Occipital lobe (tissue), 2 donors: ENCODE results near the gene PAEP. TPM values are rescaled to one million over a fixed set of nuclear protein-coding genes. Genes with fewer than 3 reads are reported as not detected.

Experiments
- DNase-seq: peaks from one replicate; lab custom pipeline; 2025; lab: John Stamatoyannopoulos, UW
- total RNA-seq: library from RNA; depleted of rRNA; stranded (reverse); fragments of >200 nt; gene quantifications from one replicate; pipeline ENCODE4 v1.2.3, GENCODE V29; 2014

Gene PAEP
- total RNA-seq, 1 donor from 2014 or later: not detected

GRCh38 chr9:135591506-135592330, 30.2 kb downstream of the PAEP start:
- DNase-seq: no peak

- no peak for DNase-seq
These were observed 30.7 kb downstream of the PAEP start for GRCh38 chr9:135592331-135592590.

- DNase-seq: no peak
These were observed 31.1 kb downstream of the PAEP start for GRCh38 chr9:135592625-135593024.

GRCh38 chr9:135596211-135596610, 34.7 kb downstream of the PAEP start:
- no peak for DNase-seq

GRCh38 chr9:135600296-135600817, 38.8 kb downstream of the PAEP start:
- DNase-seq: no peak

GRCh38 chr9:135601988-135602387, 40.4 kb downstream of the PAEP start:
- no peak for DNase-seq

- no peak for DNase-seq
These were observed 41.4 kb downstream of the PAEP start for GRCh38 chr9:135602789-135603481.

- no peak for DNase-seq
These were observed 43.1 kb downstream of the PAEP start for GRCh38 chr9:135604437-135605237.

GRCh38 chr9:135605238-135605781, 43.8 kb downstream of the PAEP start:
- DNase-seq: no peak

GRCh38 chr9:135606885-135607259, 45.3 kb downstream of the PAEP start:
- no peak for DNase-seq

- no peak for DNase-seq
These were observed 46.1 kb downstream of the PAEP start for GRCh38 chr9:135607401-135608293.

GRCh38 chr9:135608294-135608998, 46.9 kb downstream of the PAEP start:
- no peak for DNase-seq

- no peak for DNase-seq
These were observed 47.4 kb downstream of the PAEP start for GRCh38 chr9:135608999-135609317.

GRCh38 chr9:135609366-135609955, 47.9 kb downstream of the PAEP start:
- no peak for DNase-seq

GRCh38 chr9:135610290-135611141, 49.0 kb downstream of the PAEP start:
- DNase-seq: no peak

- no peak for DNase-seq
These were observed 49.8 kb downstream of the PAEP start for GRCh38 chr9:135611142-135611874.

GRCh38 chr9:135611875-135612209, 50.3 kb downstream of the PAEP start:
- DNase-seq: no peak

GRCh38 chr9:135612437-135612836, 50.9 kb downstream of the PAEP start:
- no peak for DNase-seq
